ENCODE data around the gene RPH3AL. TPM values are rescaled to one million over a fixed set of nuclear protein-coding genes. Genes with fewer than 3 reads are reported as not detected.

Gene RPH3AL
- total and polyA plus RNA-seq, 2 donors from 2014 or later, result 18.1 to 55.9 TPM

DNA sequence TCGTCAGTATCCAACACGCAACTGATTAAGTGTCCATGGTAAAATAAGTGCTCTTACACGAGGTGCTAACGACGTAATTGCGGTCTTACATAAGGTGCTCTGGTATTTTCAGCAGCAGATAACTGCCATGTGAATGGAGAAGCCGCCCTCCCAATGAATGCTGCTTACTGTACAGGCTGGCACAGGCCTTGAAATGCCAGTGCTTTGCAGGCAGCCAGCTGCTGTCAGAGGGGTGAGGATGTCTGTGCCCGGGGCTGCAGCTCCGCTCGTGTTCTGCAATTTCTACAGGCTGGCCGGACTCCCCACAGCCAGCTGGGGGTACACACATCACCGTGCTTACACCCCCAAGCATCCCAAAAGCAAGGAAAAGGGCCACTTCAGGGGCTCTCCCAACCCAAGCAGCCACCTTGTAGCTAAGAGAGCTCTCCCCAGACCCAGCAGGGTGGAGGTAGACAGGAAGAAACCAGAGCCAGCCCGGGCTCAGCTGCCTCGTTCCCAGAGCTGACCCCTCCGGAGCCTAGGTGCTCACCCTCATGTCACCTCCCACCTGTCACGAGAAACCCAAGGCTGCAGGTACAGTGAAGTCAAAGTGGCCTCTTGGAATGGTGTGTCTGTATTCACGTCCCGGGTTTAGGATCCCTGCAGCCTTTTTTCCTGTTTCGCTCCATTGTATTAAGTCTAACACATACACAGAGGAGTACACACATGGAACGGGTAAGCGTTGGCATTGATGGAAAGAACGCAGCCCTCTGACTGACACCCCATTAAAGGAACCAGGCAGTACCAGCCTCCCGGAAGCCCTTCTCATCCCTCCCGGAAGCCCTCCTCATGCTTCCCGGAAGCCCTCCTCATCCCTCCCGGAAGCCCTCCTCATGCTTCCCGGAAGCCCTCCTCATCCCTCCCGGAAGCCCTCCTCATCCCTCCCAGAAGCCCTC lies 27.2 kb upstream of the RPH3AL start:
- Histone ChIP-seq H3K9ac (ENCODE audit: low read length in 3 of 3) (no peak overlapping the region), H3K27me3 (ENCODE audit: control insufficient read depth, insufficient read depth, low read length) (no peaks in the 10 kb centered on the region), H3K36me3 (ENCODE audit: control insufficient read depth in 2 of 3, insufficient read depth in 3 of 3, low read length in 3 of 3) (no peaks in the 10 kb centered on the region), H3K27ac (ENCODE audit: low read depth in 2 of 2, low read length in 2 of 2) (no peak overlapping the region), H3K4me3 (ENCODE audit: low read length in 3 of 3) (no peak overlapping the region), H3K4me1 (ENCODE audit: control insufficient read depth in 2 of 3, insufficient read depth in 2 of 3, low read depth in 1 of 3, low read length in 3 of 3) (peaks cover 0 to 6% (median 5%) of the 10 kb centered on the region in 3 donors), H3K9me3 (ENCODE audit: control insufficient read depth in 2 of 3, insufficient read depth in 1 of 3, low read length in 3 of 3) (no peaks in the 10 kb centered on the region)
- TF ChIP-seq CTCF (IDR thresholded peaks at IDR 0.05; ENCODE audit: borderline replicate concordance, extremely low read depth, insufficient read depth), result no peak
- DNase-seq (no peak), FAIRE-seq (no peak)
- intact Hi-C loops (cut with DNase I), result no loop called here

DNA sequence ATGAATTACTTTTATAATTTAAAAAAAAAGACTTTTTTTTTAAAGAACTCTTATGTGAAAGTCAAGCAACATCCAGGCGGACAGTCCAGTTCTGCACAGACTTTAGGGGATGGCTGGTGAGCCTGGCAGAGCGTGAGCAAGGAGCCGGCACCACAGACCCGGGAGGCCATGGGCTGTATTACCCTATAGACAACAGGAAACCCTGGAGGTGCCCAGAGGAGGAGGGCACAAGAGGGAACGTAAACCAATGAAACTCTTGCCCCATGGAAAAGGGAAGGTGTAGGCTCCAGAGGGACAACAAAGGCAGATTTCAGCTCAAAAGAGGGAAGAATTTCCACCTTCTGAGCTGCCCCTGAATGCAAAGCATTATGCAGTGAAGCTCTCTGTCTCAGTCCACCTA lies 25.5 kb upstream of the RPH3AL start:
- DNase-seq (no peak), FAIRE-seq (no peak)
- Histone ChIP-seq H3K27ac (ENCODE audit: low read depth in 2 of 2, low read length in 2 of 2) (no peak overlapping the region), H3K9ac (ENCODE audit: low read length in 3 of 3) (no peak overlapping the region), H3K9me3 (ENCODE audit: control insufficient read depth in 2 of 3, insufficient read depth in 1 of 3, low read length in 3 of 3) (no peaks in the 10 kb centered on the region), H3K36me3 (ENCODE audit: control insufficient read depth in 2 of 3, insufficient read depth in 3 of 3, low read length in 3 of 3) (no peaks in the 10 kb centered on the region), H3K4me3 (ENCODE audit: low read length in 3 of 3) (no peak overlapping the region), H3K4me1 (ENCODE audit: control insufficient read depth in 2 of 3, insufficient read depth in 2 of 3, low read depth in 1 of 3, low read length in 3 of 3) (peaks cover 0 to 6% (median 4%) of the 10 kb centered on the region in 3 donors), H3K27me3 (ENCODE audit: control insufficient read depth, insufficient read depth, low read length) (no peaks in the 10 kb centered on the region)
- no peak for TF ChIP-seq CTCF (IDR thresholded peaks at IDR 0.05; ENCODE audit: borderline replicate concordance, extremely low read depth, insufficient read depth)
- intact Hi-C loops (cut with DNase I), result no loop called here

- TF ChIP-seq CTCF (IDR thresholded peaks at IDR 0.05; ENCODE audit: borderline replicate concordance, extremely low read depth, insufficient read depth), result no peak
- H3K4me3 ChIP-seq (ENCODE audit: low read length in 3 of 3), result no peak overlapping the region
- intact Hi-C loops (cut with DNase I), result no loop called here
- DNase-seq (no peak), FAIRE-seq (no peak)
- H3K4me1 ChIP-seq (ENCODE audit: control insufficient read depth in 2 of 3, insufficient read depth in 2 of 3, low read depth in 1 of 3, low read length in 3 of 3), result peaks cover 0 to 3% (median under 1%) of the 10 kb centered on the region in 3 donors
- H3K9me3 ChIP-seq (ENCODE audit: control insufficient read depth in 2 of 3, insufficient read depth in 1 of 3, low read length in 3 of 3), result no peaks in the 10 kb centered on the region
- no peak overlapping the region for H3K9ac ChIP-seq (ENCODE audit: low read length in 3 of 3)
- no peaks in the 10 kb centered on the region for H3K27me3 ChIP-seq (ENCODE audit: control insufficient read depth, insufficient read depth, low read length)
- no peak overlapping the region for H3K27ac ChIP-seq (ENCODE audit: low read depth in 2 of 2, low read length in 2 of 2)
- no peaks in the 10 kb centered on the region for H3K36me3 ChIP-seq (ENCODE audit: control insufficient read depth in 2 of 3, insufficient read depth in 3 of 3, low read length in 3 of 3)
Measured at GRCh38 chr17:376936-377863, 24.6 kb upstream of the RPH3AL start.
